HFF-Myc (cell line): ENCODE measurements around the gene DSP.

Experiments
- DNase-seq: peaks from one replicate; pipeline ENCODE4 v3.0.0-alpha.2; 2011; ENCODE audit warnings: low read depth; ENCODE audit errors: extremely low read depth
- H3K4me3 ChIP-seq: replicated peaks from 2 replicates; pipeline ENCODE4 v1.5.1; 2011; ENCODE audit warnings: low read depth, mild to moderate bottlenecking, control low read depth, low read length
- TF ChIP-seq, protein P1 (sequence below): IDR thresholded peaks from 2 replicates; pipeline ENCODE4 v1.5.1; 2012; ENCODE audit warnings: mild to moderate bottlenecking, low read depth, low read length, control low read depth; ENCODE audit errors: missing control alignments

The DSP gene

GRCh38 chr6:7532821-7533220 lies 8.7 kb upstream of the DSP start:
- TF ChIP-seq, protein P1, sequence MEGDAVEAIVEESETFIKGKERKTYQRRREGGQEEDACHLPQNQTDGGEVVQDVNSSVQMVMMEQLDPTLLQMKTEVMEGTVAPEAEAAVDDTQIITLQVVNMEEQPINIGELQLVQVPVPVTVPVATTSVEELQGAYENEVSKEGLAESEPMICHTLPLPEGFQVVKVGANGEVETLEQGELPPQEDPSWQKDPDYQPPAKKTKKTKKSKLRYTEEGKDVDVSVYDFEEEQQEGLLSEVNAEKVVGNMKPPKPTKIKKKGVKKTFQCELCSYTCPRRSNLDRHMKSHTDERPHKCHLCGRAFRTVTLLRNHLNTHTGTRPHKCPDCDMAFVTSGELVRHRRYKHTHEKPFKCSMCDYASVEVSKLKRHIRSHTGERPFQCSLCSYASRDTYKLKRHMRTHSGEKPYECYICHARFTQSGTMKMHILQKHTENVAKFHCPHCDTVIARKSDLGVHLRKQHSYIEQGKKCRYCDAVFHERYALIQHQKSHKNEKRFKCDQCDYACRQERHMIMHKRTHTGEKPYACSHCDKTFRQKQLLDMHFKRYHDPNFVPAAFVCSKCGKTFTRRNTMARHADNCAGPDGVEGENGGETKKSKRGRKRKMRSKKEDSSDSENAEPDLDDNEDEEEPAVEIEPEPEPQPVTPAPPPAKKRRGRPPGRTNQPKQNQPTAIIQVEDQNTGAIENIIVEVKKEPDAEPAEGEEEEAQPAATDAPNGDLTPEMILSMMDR: no peak
- DNase-seq: no peak
- H3K4me3 ChIP-seq: no peak overlapping the region

GRCh38 chr6:7534192-7534591 lies 7.3 kb upstream of the DSP start:
- TF ChIP-seq, protein P1: no peak
- no peak overlapping the region for H3K4me3 ChIP-seq
- DNase-seq: no peak

- no peak overlapping the region for H3K4me3 ChIP-seq
- DNase-seq: no peak
- TF ChIP-seq, protein P1: no peak
Observed at GRCh38 chr6:7535498-7535897, 6.0 kb upstream of the DSP start.

- TF ChIP-seq, protein P1: no peak
- no peak for DNase-seq
- H3K4me3 ChIP-seq: no peak overlapping the region
Observed at GRCh38 chr6:7537565-7538174, 3.8 kb upstream of the DSP start.

GRCh38 chr6:7538484-7538883 lies 3.0 kb upstream of the DSP start:
- no peak overlapping the region for H3K4me3 ChIP-seq
- TF ChIP-seq, protein P1: no peak
- no peak for DNase-seq

DNA sequence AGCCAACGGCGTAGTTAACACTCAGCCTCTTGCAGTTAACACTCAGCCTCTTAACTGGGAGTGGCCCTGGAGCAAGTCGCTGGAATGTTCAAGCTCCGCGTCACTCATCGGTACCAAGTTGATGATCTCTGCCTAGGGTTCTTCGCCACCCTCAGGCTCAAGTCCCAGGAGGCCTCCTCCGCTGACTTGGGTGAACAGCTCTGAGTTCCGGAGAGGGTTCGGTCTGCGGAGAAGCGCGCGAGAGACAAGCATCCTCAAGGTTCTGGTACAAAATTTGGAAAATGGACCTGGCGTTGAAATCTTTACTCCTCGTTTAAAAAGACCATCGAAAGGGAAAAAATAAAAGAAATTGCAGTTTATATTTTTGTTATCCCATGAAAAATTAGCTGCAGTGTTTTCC lies 876 bp upstream of the DSP start:
- TF ChIP-seq, protein P1: no peak
- no peak for DNase-seq
- peak overlapping the region; percentile 48 for H3K4me3 ChIP-seq
